HL-60/S4 treated with retinoic acid at 250 ng/mL for 4 days and 3 days (cell line): ENCODE data around the gene CLEC4M.

Experiments used
- in situ Hi-C: fragments of 300-500 bp; cut with MboI; formaldehyde crosslinking; loops from 2 replicates; pipeline ENCODE4 v1.7.0; 2022; ENCODE audit warnings: low sequenced_read_pairs

CLEC4M gene

GRCh38 chr19:7762719-7763293 lies at the start of gene CLEC4M:
TSS of gene CLEC4M (plus strand) at chr19:7763243. CDS start at chr19:7763267, 24 bp downstream.
- in situ Hi-C loops, result no loop called here

GRCh38 chr19:7715671-7716070 lies 47.4 kb upstream of the CLEC4M start:
- in situ Hi-C loops, result no loop called here

GRCh38 chr19:7716762-7717161 lies 46.3 kb upstream of the CLEC4M start:
- in situ Hi-C loops, result no loop called here

- in situ Hi-C loops, result no loop called here
Observed at GRCh38 chr19:7718668-7719067, 44.4 kb upstream of the CLEC4M start.

GRCh38 chr19:7720351-7720750 lies 42.7 kb upstream of the CLEC4M start:
- in situ Hi-C loops, result no loop called here

- in situ Hi-C loops, result no loop called here
Observed at GRCh38 chr19:7722231-7722651, 40.8 kb upstream of the CLEC4M start.

- in situ Hi-C loops, result no loop called here
Observed at GRCh38 chr19:7725791-7726190, 37.3 kb upstream of the CLEC4M start.

GRCh38 chr19:7729211-7729610 lies 33.8 kb upstream of the CLEC4M start:
- in situ Hi-C loops, result no loop called here

- in situ Hi-C loops, result no loop called here
Observed at GRCh38 chr19:7729831-7730285, 33.2 kb upstream of the CLEC4M start.

GRCh38 chr19:7730286-7731217 lies 32.5 kb upstream of the CLEC4M start:
- in situ Hi-C loops, result no loop called here

- in situ Hi-C loops, result no loop called here
Observed at GRCh38 chr19:7731218-7731595, 31.8 kb upstream of the CLEC4M start.

GRCh38 chr19:7731615-7732014 lies 31.4 kb upstream of the CLEC4M start:
- in situ Hi-C loops, result no loop called here

GRCh38 chr19:7732045-7732444 lies 31.0 kb upstream of the CLEC4M start, which contains the start of gene CLEC4G:
TSS of gene CLEC4G (minus strand) at chr19:7732110. CDS start at chr19:7732102, 8 bp downstream.
- in situ Hi-C loops, result no loop called here

GRCh38 chr19:7733376-7733775 lies 29.7 kb upstream of the CLEC4M start:
- in situ Hi-C loops, result no loop called here

GRCh38 chr19:7734220-7735203 lies 28.5 kb upstream of the CLEC4M start:
- in situ Hi-C loops, result no loop called here

- in situ Hi-C loops, result no loop called here
Observed at GRCh38 chr19:7736148-7736547, 26.9 kb upstream of the CLEC4M start.

- in situ Hi-C loops, result no loop called here
Observed at GRCh38 chr19:7737215-7737614, 25.8 kb upstream of the CLEC4M start.

- in situ Hi-C loops, result no loop called here
Observed at GRCh38 chr19:7738023-7738422, 25.0 kb upstream of the CLEC4M start.

- in situ Hi-C loops, result no loop called here
Observed at GRCh38 chr19:7739211-7739755, 23.8 kb upstream of the CLEC4M start.

- in situ Hi-C loops, result no loop called here
Observed at GRCh38 chr19:7739801-7740681, 23.0 kb upstream of the CLEC4M start.
